PC-3 (cell line): ENCODE results near the gene RNASEH1.

Experiments
- CTCF ChIP-seq: fragments of 300-600 bp; sonication (generic); conservative IDR thresholded peaks from 2 replicates; pipeline ENCODE4 v1.5.1; 2017; ENCODE audit warnings: antibody characterized with exemption, low read depth, mild to moderate bottlenecking, low read length
- EZH2 ChIP-seq: fragments of 300-600 bp; sonication (generic); IDR thresholded peaks from one replicate; pipeline ENCODE4 v1.6.1; 2017; ENCODE audit warnings: antibody characterized with exemption, mild to moderate bottlenecking, low read length; ENCODE audit not compliant: unreplicated experiment
- EZH2phosphoT487 ChIP-seq: fragments of 300-600 bp; sonication (generic); IDR thresholded peaks from 2 replicates; pipeline ENCODE4 v1.6.1; 2018; ENCODE audit warnings: mild to moderate bottlenecking, antibody characterized with exemption, low read length, borderline replicate concordance

DNA sequence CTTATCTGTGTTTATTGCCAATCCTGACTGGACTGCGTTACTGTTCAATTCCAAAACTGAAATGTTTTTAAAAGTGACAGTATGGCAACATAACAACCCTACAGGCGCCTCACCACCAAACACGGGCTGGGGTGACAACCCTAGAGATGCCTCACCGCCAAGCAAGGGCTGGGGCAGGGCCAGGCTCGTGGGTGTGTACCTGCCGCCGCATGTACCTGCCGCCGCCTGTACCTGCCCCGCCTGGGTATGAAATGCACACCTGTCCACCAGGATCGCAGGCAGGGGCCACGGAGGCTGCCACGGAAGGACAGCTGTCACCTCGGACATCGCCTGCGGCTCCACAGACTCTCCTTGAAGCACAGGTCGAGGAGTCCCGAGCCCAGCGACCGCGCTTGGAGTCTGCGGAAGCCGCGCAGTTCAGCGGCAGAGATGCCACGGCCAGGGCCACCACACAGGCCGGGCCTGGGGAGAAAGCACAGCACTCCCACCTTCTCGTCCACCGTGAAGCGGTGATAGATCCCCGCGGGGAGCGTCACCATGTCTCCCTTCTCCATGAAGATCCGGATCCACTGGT lies 57.7 kb downstream of the RNASEH1 start:
- TF ChIP-seq CTCF (no peak), EZH2 (no peak), EZH2phosphoT487 (no peak)
